ENCODE data around the gene RSPH6A.

RSPH6A gene

DNA sequence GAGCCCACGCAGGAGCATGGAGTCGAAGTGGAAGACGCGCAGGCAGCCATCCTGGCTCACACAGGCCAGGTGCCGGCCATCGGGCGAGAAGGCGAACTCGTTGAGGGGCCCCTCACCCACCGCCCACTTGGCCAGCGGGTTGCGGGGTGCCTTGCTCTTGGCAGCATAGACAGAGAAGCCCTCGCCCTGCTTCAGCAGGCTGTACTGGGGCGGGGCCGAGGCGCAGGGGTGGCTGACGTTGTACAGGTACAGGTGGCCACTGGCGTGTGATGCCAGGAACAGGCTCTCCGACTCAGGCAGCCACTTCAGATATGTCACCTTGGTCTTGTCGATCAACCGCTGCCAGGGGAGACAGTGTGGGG lies 28.6 kb downstream of the RSPH6A start:
- no peak for TF ChIP-seq CTCF (IDR thresholded peaks at IDR 0.05)

- no peak for TF ChIP-seq CTCF (IDR thresholded peaks at IDR 0.05)
Measured at GRCh38 chr19:45785781-45786532, 29.2 kb downstream of the RSPH6A start.

DNA sequence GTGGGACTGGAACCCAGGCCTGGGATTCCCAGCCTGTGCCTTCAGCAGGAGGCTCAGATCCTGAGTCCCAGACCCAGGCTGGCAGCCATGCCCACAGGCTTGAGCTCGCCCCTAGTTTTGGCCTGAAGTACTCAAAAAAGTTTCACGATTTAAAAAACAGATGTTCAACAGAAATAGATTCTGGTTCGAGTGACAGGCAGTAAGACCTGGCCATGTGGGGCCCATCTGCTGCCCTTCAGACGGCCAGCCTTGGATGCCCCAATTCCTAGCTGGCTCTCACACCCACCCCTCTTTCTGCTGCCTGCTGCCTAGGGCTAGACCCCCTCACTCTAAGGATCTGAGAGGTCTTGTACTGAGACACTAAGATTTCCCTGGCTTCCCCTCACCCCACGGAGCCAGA lies 30.0 kb downstream of the RSPH6A start:
- TF ChIP-seq CTCF (IDR thresholded peaks at IDR 0.05): no peak

DNA sequence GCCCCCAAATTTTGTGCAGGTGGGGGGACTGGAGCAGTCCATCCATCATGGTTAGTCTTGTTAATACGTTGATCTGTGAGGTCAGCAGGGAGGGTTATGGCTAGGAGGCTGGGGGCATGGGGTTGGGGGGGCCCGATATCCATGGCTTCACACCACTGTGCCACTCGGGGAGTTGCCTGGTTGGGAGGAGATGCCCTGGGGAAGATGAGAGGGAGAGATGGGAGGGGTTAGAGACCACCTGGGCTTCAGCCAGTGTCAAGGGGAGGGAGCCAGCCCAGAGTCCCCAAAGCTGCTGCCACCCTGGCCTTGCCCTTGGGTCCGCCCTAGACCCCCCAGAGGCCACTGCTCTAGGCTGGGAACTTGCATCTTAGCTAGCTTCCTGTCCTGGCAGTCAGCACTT lies 31.0 kb downstream of the RSPH6A start:
- TF ChIP-seq CTCF (IDR thresholded peaks at IDR 0.05): no peak

GRCh38 chr19:45782820-45783785 lies 32.0 kb downstream of the RSPH6A start:
- TF ChIP-seq CTCF (IDR thresholded peaks at IDR 0.05): no peak

DNA sequence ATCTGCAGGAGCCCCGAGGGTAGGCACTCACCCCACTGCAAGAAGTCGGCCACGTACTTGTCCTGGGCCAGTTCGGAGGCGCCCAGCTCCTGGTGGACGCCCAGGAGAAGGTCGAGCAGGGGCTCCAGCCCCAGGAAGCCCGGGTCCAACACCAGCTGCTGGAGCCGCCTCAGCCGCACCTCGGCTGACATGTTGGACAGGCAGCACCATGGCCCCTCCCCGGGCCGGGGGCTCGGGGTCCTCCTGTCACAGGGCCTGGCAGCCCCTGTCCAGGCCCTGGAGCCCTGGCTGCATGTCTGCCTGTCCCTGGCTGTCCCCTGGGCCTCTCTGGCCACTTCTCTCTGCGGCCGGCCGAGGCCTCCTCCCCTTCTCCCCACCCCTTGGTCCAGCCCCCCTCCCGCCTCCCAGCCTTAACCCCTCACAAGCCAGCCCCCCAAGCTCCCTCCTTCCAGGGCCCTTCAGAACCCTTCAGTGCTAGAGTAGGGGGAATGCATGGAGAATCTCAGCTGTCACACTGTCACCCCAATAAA lies 32.9 kb downstream of the RSPH6A start, which contains the start of gene DMPK:
DMPK (minus strand) TSS at position 329 of the 530 bp plus-strand sequence; CDS start at position 191, 138 bp downstream.
- no peak for TF ChIP-seq CTCF (IDR thresholded peaks at IDR 0.05)
